ENCODE measurements around the gene IL17REL. TPM values are rescaled to one million over a fixed set of nuclear protein-coding genes. Genes with fewer than 3 reads are reported as not detected.

IL17REL gene
- total and polyA plus RNA-seq, 2 of the 13 experiments (the other 11 are each of a cell fraction or from before 2014, with no cell fraction given) = not detected

DNA sequence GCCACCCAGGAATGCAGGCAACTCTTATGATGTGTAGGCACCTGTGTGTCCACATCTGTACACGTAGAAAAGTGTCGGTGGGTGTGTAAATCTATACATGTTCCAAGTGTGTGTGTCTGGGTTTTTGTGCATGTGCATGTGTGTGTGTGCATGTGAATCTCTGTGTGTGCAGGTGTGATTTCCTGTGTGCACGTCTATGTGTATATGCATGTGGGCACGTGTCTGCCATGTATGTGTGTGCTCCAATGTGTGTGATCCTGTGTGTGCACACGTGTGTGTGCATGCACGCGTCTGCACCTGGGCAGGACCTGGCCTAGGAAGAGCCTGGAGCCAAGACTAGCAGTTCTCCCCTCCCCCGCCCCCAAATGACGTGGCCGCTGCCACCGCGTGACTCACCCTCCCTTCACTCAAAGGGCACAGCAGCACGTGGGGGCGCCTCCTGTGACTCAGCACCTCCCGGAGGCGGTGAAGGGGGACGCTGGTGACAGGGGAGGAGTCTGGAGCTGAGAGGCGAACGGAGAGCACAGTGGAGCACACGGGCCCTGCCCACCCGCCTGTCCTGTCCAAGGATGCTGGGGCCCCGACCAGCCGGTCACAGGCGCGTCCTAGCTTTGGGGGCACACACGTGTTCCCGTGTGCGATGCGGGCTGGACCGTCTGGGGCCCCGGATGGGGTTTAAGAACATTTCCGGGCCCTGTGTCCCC is 41.9 kb downstream of the IL17REL start (continued):
- TF ChIP-seq HNRNPLL (IDR thresholded peaks at IDR 0.05; ENCODE audit: low read depth, low read length, poor library complexity, severe bottlenecking) (no peak), HNRNPUL1 (IDR thresholded peaks at IDR 0.05; ENCODE audit: low read depth, low read length) (no peak), ZNF616 (CRISPR knock-in tag; IDR thresholded peaks at IDR 0.05; ENCODE audit: low read depth) (no peak; the same call in 1 of the 2 replicates), AGO2 (optimal IDR thresholded peaks at IDR 0.05; ENCODE audit: low read depth, low read length) (peak; percentile 49), ETV5 (CRISPR knock-in tag; IDR thresholded peaks at IDR 0.05; ENCODE audit: borderline replicate concordance) (peak; percentile 88), RBAK (CRISPR knock-in tag; IDR thresholded peaks at IDR 0.05) (no peak), MATR3 (CRISPR knock-in tag; IDR thresholded peaks at IDR 0.05) (no peak), HHEX (CRISPR knock-in tag; IDR thresholded peaks at IDR 0.05) (no peak), ZNF670 (CRISPR knock-in tag; IDR thresholded peaks at IDR 0.05; ENCODE audit: borderline replicate concordance) (no peak), U2AF1 (optimal IDR thresholded peaks at IDR 0.05; ENCODE audit: low read depth, low read length) (no peak), ELF3 (CRISPR knock-in tag; IDR thresholded peaks at IDR 0.05) (peak; percentile 85), GABPA (IDR thresholded peaks at IDR 0.05; ENCODE audit: low read depth, low read length) (no peak), GABPA (CRISPR knock-in tag; IDR thresholded peaks at IDR 0.05; ENCODE audit: low read depth) (peak; percentile 42), AKAP8 (CRISPR knock-in tag; IDR thresholded peaks at IDR 0.05) (no peak; the same call in none of the 2 replicates), ZNF296 (CRISPR knock-in tag; conservative IDR thresholded peaks at IDR 0.05) (no peak), MTA3 (CRISPR knock-in tag; IDR thresholded peaks at IDR 0.05) (no peak), ZEB1 (IDR thresholded peaks at IDR 0.05; ENCODE audit: insufficient replicate concordance, low read depth) (no peak), CBX2 (IDR thresholded peaks at IDR 0.05; ENCODE audit: low read depth, low read length) (no peak), CBX2 (CRISPR knock-in tag; IDR thresholded peaks at IDR 0.05; ENCODE audit: low read depth) (no peak), SMAD9 (CRISPR knock-in tag; IDR thresholded peaks at IDR 0.05) (peak; percentile 19; the same call in 1 of the 2 replicates), DR1 (CRISPR knock-in tag; IDR thresholded peaks at IDR 0.05) (peak; percentile 56; the same call in 1 of the 2 replicates), ZNF136 (CRISPR knock-in tag; IDR thresholded peaks at IDR 0.05; ENCODE audit: low read depth) (peak; percentile 70; the same call in 1 of the 2 replicates), ESRRA (CRISPR knock-in tag; IDR thresholded peaks at IDR 0.05; ENCODE audit: low read depth) (0 out of 2 replicates have a peak, but pooled peaks have one; percentile 50), ASH2L (IDR thresholded peaks at IDR 0.05; ENCODE audit: insufficient read length, low read depth, low read length) (no peak), TBL1XR1 (IDR thresholded peaks at IDR 0.05; ENCODE audit: borderline replicate concordance, low read length, partially characterized antibody) (no peak), KDM4B (CRISPR knock-in tag; IDR thresholded peaks at IDR 0.05) (peak; percentile 87)
- TF ChIP-seq, protein P1, sequence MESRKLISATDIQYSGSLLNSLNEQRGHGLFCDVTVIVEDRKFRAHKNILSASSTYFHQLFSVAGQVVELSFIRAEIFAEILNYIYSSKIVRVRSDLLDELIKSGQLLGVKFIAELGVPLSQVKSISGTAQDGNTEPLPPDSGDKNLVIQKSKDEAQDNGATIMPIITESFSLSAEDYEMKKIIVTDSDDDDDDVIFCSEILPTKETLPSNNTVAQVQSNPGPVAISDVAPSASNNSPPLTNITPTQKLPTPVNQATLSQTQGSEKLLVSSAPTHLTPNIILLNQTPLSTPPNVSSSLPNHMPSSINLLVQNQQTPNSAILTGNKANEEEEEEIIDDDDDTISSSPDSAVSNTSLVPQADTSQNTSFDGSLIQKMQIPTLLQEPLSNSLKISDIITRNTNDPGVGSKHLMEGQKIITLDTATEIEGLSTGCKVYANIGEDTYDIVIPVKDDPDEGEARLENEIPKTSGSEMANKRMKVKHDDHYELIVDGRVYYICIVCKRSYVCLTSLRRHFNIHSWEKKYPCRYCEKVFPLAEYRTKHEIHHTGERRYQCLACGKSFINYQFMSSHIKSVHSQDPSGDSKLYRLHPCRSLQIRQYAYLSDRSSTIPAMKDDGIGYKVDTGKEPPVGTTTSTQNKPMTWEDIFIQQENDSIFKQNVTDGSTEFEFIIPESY (CRISPR knock-in tag; IDR thresholded peaks at IDR 0.05) = peak; percentile 76; the same call in 1 of the 2 replicates
- TF ChIP-seq, protein P2, sequence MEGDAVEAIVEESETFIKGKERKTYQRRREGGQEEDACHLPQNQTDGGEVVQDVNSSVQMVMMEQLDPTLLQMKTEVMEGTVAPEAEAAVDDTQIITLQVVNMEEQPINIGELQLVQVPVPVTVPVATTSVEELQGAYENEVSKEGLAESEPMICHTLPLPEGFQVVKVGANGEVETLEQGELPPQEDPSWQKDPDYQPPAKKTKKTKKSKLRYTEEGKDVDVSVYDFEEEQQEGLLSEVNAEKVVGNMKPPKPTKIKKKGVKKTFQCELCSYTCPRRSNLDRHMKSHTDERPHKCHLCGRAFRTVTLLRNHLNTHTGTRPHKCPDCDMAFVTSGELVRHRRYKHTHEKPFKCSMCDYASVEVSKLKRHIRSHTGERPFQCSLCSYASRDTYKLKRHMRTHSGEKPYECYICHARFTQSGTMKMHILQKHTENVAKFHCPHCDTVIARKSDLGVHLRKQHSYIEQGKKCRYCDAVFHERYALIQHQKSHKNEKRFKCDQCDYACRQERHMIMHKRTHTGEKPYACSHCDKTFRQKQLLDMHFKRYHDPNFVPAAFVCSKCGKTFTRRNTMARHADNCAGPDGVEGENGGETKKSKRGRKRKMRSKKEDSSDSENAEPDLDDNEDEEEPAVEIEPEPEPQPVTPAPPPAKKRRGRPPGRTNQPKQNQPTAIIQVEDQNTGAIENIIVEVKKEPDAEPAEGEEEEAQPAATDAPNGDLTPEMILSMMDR (CRISPR knock-in tag; IDR thresholded peaks at IDR 0.05) = peak; percentile 47

Measured in HepG2 (cell line).